H1 (cell line): ENCODE measurements around the gene KANSL1. TPM values are rescaled to one million over a fixed set of nuclear protein-coding genes. Genes with fewer than 3 reads are reported as not detected.

Experiments
- CTCF ChIA-PET: fragments of 300-600 bp; sonication (Branson Sonifier 250); formaldehyde crosslinking; loops from one replicate; lab custom pipeline; 2021; ENCODE audit not compliant: partially characterized antibody; lab: Charles Lee
- POLR2A ChIA-PET: fragments of 300-600 bp; sonication (Branson Sonifier 250); formaldehyde crosslinking; loops from one replicate; lab custom pipeline; 2021; ENCODE audit warnings: inconsistent platforms; ENCODE audit not compliant: partially characterized antibody; lab: Charles Lee
- DNase-seq, 2 experiments: peaks; one replicate each; pipeline versions ENCODE4 v3.0.0 to v3.0.0-alpha.2; 2010 to 2022; ENCODE audit warnings: low spot score in 2 of 2, low read depth in 1 of 2, mixed read lengths in 1 of 2
- FAIRE-seq: peaks from 2 replicates; lab custom pipeline; 2011; peaks lifted over from hg19 to GRCh38; lab: Jason Lieb, UNC
- H2AFZ ChIP-seq: 2 replicates; pipeline ENCODE4 v1.8.1; 2012; ENCODE audit warnings: low read length, inconsistent platforms
- H2AK5ac ChIP-seq: 2 replicates; pipeline ENCODE4 v1.6.1; 2013; ENCODE audit warnings: low read depth, low read length
- H2BK120ac ChIP-seq: replicated peaks from 2 replicates; pipeline ENCODE3; 2013; ENCODE audit warnings: low read depth, low read length, inconsistent platforms
- H2BK12ac ChIP-seq: 2 replicates; pipeline ENCODE4 v1.6.1; 2013; ENCODE audit warnings: low read depth, low read length
- H2BK15ac ChIP-seq: 2 replicates; pipeline ENCODE4 v1.6.1; 2013; ENCODE audit warnings: low read length
- H2BK20ac ChIP-seq: 2 replicates; pipeline ENCODE4 v1.6.1; 2013; ENCODE audit warnings: low read length
- H2BK5ac ChIP-seq: 2 replicates; pipeline ENCODE4 v1.6.1; 2013; ENCODE audit warnings: low read depth, low read length
- H3K14ac ChIP-seq: 2 replicates; pipeline ENCODE4 v1.6.1; 2013; ENCODE audit warnings: inconsistent platforms; ENCODE audit not compliant: insufficient read length
- H3K18ac ChIP-seq: 2 replicates; pipeline ENCODE4 v1.6.1; 2013; ENCODE audit warnings: low read length; ENCODE audit errors: extremely low read depth
- H3K23ac ChIP-seq: 2 replicates; pipeline ENCODE4 v1.6.1; 2013; ENCODE audit warnings: inconsistent platforms; ENCODE audit not compliant: insufficient read length
- H3K23me2 ChIP-seq: 2 replicates; pipeline ENCODE4 v1.6.1; 2013; ENCODE audit warnings: low read depth, low read length
- H3K27ac ChIP-seq: 2 replicates; pipeline ENCODE4 v1.6.1; 2011; ENCODE audit warnings: low read depth, low read length, inconsistent platforms
- H3K27me3 ChIP-seq, 4 experiments: replicated peaks in 1 of 4; 1 replicate in 1 of 4; 2 replicates in 3 of 4; pipeline versions ENCODE4 v1.6.1 to v1.8.1; 2011 to 2013; ENCODE audit warnings: low read length in 3 of 4, mild to moderate bottlenecking in 3 of 4, inconsistent platforms in 2 of 4, mixed read lengths in 2 of 4, moderate library complexity in 1 of 4; ENCODE audit not compliant: control insufficient read depth in 3 of 4, insufficient read depth in 3 of 4; ENCODE audit errors: extremely low read depth in 1 of 4
- H3K36me3 ChIP-seq, 4 experiments: 2 replicates each; pipeline versions ENCODE4 v1.6.1 to v1.8.1; 2011 to 2013; ENCODE audit warnings: mild to moderate bottlenecking in 4 of 4, low read length in 3 of 4, moderate library complexity in 2 of 4, control low read depth in 1 of 4, inconsistent platforms in 1 of 4; ENCODE audit not compliant: insufficient read depth in 4 of 4, control insufficient read depth in 2 of 4
- H3K4ac ChIP-seq: replicated peaks from 2 replicates; pipeline ENCODE3; 2013; ENCODE audit warnings: low read length, low read depth, mixed read lengths, inconsistent platforms; ENCODE audit not compliant: insufficient read length
- H3K4me1 ChIP-seq, 4 experiments: replicated peaks in 1 of 4; 1 replicate in 1 of 4; 2 replicates in 3 of 4; pipeline versions ENCODE4 v1.6.1 to v1.8.1; 2011 to 2013; ENCODE audit warnings: low read length in 3 of 4, inconsistent platforms in 2 of 4, mixed read lengths in 1 of 4; ENCODE audit not compliant: insufficient read depth in 4 of 4, control insufficient read depth in 3 of 4
- H3K4me2 ChIP-seq, 2 experiments: 2 replicates each; pipeline versions ENCODE4 v1.6.1 to v1.8.1; 2011 to 2013; ENCODE audit warnings: low read depth in 2 of 2, low read length in 2 of 2, control low read depth in 1 of 2, inconsistent platforms in 1 of 2, mild to moderate bottlenecking in 1 of 2; ENCODE audit not compliant: insufficient read depth in 1 of 2
- H3K4me3 ChIP-seq, 4 experiments: fragments of 200-600, 300-600 bp in 1 of 4; sonication (generic), shearing (Covaris generic), sonication (Bioruptor Twin) in 1 of 4; 2 replicates each; pipeline versions ENCODE4 v1.5.1 to v1.8.1; 2011 to 2016; ENCODE audit warnings: low read length in 4 of 4, low read depth in 3 of 4, control low read depth in 2 of 4, inconsistent platforms in 2 of 4, mild to moderate bottlenecking in 2 of 4, mixed read lengths in 1 of 4, moderate library complexity in 1 of 4; ENCODE audit not compliant: insufficient read depth in 2 of 4; ENCODE audit errors: extremely low read depth in 1 of 4
- H3K56ac ChIP-seq: replicated peaks from 2 replicates; pipeline ENCODE3; 2013; ENCODE audit warnings: low read depth, mild to moderate bottlenecking, mixed read lengths, low read length, inconsistent platforms; ENCODE audit not compliant: insufficient read length
- H3K79me1 ChIP-seq: 2 replicates; pipeline ENCODE4 v1.6.1; 2013; ENCODE audit warnings: low read depth, low read length, control low read depth
- H3K79me2 ChIP-seq, 2 experiments: 2 replicates each; pipeline versions ENCODE4 v1.6.1 to v1.8.1; 2012 to 2013; ENCODE audit warnings: low read length in 2 of 2, mild to moderate bottlenecking in 2 of 2, inconsistent platforms in 1 of 2; ENCODE audit not compliant: insufficient read depth in 2 of 2, control insufficient read depth in 1 of 2
- H3K9ac ChIP-seq, 4 experiments: replicated peaks in 1 of 4; 1 replicate in 1 of 4; 2 replicates in 3 of 4; pipeline versions ENCODE4 v1.6.1 to v1.8.1; 2011 to 2013; ENCODE audit warnings: low read depth in 3 of 4, low read length in 3 of 4, control low read depth in 2 of 4, mild to moderate bottlenecking in 2 of 4, moderate library complexity in 2 of 4, inconsistent platforms in 1 of 4; ENCODE audit errors: extremely low read depth in 1 of 4
- H3K9me3 ChIP-seq, 2 experiments: 2 replicates each; pipeline versions ENCODE4 v1.6.1 to v1.8.1; 2012 to 2013; ENCODE audit warnings: mild to moderate bottlenecking in 2 of 2, moderate library complexity in 2 of 2, control low read depth in 1 of 2, inconsistent platforms in 1 of 2, low read depth in 1 of 2, low read length in 1 of 2, mixed read lengths in 1 of 2; ENCODE audit not compliant: insufficient read depth in 2 of 2
- H4K20me1 ChIP-seq, 2 experiments: replicated peaks in 1 of 2; 2 replicates each; pipeline versions ENCODE3 to v1.8.1; 2011 to 2013; ENCODE audit warnings: inconsistent platforms in 2 of 2, low read length in 2 of 2, mild to moderate bottlenecking in 1 of 2; ENCODE audit not compliant: insufficient read depth in 2 of 2, control insufficient read depth in 1 of 2
- H4K5ac ChIP-seq: 2 replicates; pipeline ENCODE4 v1.6.1; 2013; ENCODE audit warnings: low read length, low read depth, mixed read lengths, inconsistent platforms; ENCODE audit not compliant: insufficient read length
- H4K8ac ChIP-seq: 2 replicates; pipeline ENCODE4 v1.8.0; 2013; ENCODE audit warnings: mild to moderate bottlenecking, moderate library complexity, low read length, inconsistent platforms; ENCODE audit not compliant: insufficient read depth; ENCODE audit errors: extremely low read depth
- H4K91ac ChIP-seq: replicated peaks from 2 replicates; pipeline ENCODE3; 2013; ENCODE audit warnings: low read length, mixed read lengths, inconsistent platforms; ENCODE audit not compliant: insufficient read length
- ZNF274 ChIP-seq: IDR thresholded peaks from 2 replicates; pipeline ENCODE4 v1.7.0; 2012; ENCODE audit warnings: low read length, borderline replicate concordance; ENCODE audit errors: extremely low read depth
- WGBS, 2 experiments: shearing (Covaris generic) in 1 of 2; methylation state at CpG; one replicate each; pipeline versions ENCODE4 v1.1.6 to v1.1.7; 2013 to 2015; ENCODE audit warnings: low lambda C conversion rate in 2 of 2, mixed read lengths in 2 of 2, inconsistent platforms in 1 of 2, low coverage in 1 of 2, missing lambda C conversion rate in 1 of 2; ENCODE audit not compliant: insufficient replicate concordance in 2 of 2, insufficient coverage in 1 of 2, insufficient read length in 1 of 2; ENCODE audit errors: extremely low coverage in 1 of 2, missing lambda C conversion rate in 1 of 2; 5-methylcytosine and 5-hydroxymethylcytosine counted together
- polyA plus RNA-seq, 7 experiments: library from polyadenylated mRNA; depleted of rRNA in 3 of 7; stranded (reverse) in 5 of 7; unstranded in 2 of 7; fragments of >200 nt in 5 of 7; fragments of 200-250 nt in 2 of 7; gene quantifications; 1 replicate in 5 of 7; 2 replicates in 1 of 7; 4 replicates in 1 of 7; pipeline versions ENCODE4 v1.2.1 to v1.2.3, GENCODE V29; 2011 to 2013; ENCODE audit warnings: missing spikeins in 2 of 7, mixed read lengths in 2 of 7
- total RNA-seq: library from RNA; stranded (reverse); fragmentation: NEBNext Ultra II Directional; extraction: Animal tissue kit (Norgen Biotek cat#: 25700); gene quantifications from 2 replicates; pipeline ENCODE4 v1.2.1, GENCODE V29; 2021

KANSL1 gene
- total and polyA plus RNA-seq, 2 of the 8 experiments (the other 6 are each of a cell fraction or from before 2014, with no cell fraction given): 34.0 to 128 TPM

GRCh38 chr17:46032909-46033308 is 160.3 kb downstream of the KANSL1 start:
- Histone ChIP-seq H4K91ac (no peak overlapping the region), H3K27ac (no peak overlapping the region), H3K4me3 (no peak overlapping the region), H3K23ac (no peak overlapping the region), H3K56ac (no peak overlapping the region), H3K14ac (no peak overlapping the region), H2BK15ac (no peak overlapping the region), H2BK120ac (no peak overlapping the region), H3K27me3 (no peaks in the 10 kb centered on the region), H3K23me2 (no peaks in the 10 kb centered on the region), H3K9ac (no peak overlapping the region), H4K5ac (no peak overlapping the region), H3K36me3 (peaks cover 38 to 84% (median 69%) of the 10 kb centered on the region in 4 experiments), H2BK12ac (no peak overlapping the region), H3K9me3 (no peaks in the 10 kb centered on the region), H2AFZ (no peak overlapping the region), H3K4ac (no peak overlapping the region), H3K4me1 (peaks cover 0 to 8% (median 4%) of the 10 kb centered on the region in 4 experiments; a peak in 4 of 7 replicates), H3K79me2 (no peaks in the 10 kb centered on the region), H2AK5ac (no peak overlapping the region), H4K8ac (no peak overlapping the region), H4K20me1 (peaks cover 0 to 4% of the 10 kb centered on the region in 2 experiments), H2BK5ac (no peak overlapping the region), H2BK20ac (no peak overlapping the region), H3K4me2 (no peak overlapping the region), H3K18ac (no peak overlapping the region), H3K79me1 (peaks cover 3% of the 10 kb centered on the region; the same call in 1 of the 2 replicates)
- 88% methylated on average over 11 of the region's 11 CpGs; no CpG with 5 or more reads in 1 of the 2 experiments for WGBS, 2 experiments
- DNase-seq (no peak), FAIRE-seq (no peak)
- ChIA-PET CTCF (interaction anchor here (0.6 to 3.4 kb wide), 8 partner anchors 8 to 58 kb away, joined by 3 to 18 read pairs (median 4); no protein-coding TSS in a partner anchor), POLR2A (interaction anchor here (1.6 kb wide), 1 partner anchor 24 kb away, joined by 4 read pairs; no protein-coding TSS in a partner anchor)
- no peak for TF ChIP-seq ZNF274
